K562 treated with DMSO at 1 percent for 4 hours (cell line): ENCODE measurements around the gene APMAP. TPM values are rescaled to one million over a fixed set of nuclear protein-coding genes. Genes with fewer than 3 reads are reported as not detected.

Experiments used
- total RNA-seq: library from RNA; unstranded; fragments of 300-600 nt; gene quantifications from 2 replicates; pipeline ENCODE4 v1.2.3, GENCODE V29; 2022; ENCODE audit not compliant: insufficient read depth

The APMAP gene
- 15.8 and 16.6 TPM in 2 replicates for total RNA-seq

GRCh38 chr20:24992487-24993205 lies at the start of gene APMAP:
Gene APMAP (minus strand): TSS chr20:24992751. CDS start chr20:24992688, 63 bp downstream.

GRCh38 chr20:24948939-24949679 lies 43.4 kb downstream of the APMAP start, which contains the start of gene CST7:
Gene CST7 (plus strand): TSS chr20:24949269. CDS start chr20:24949506, 237 bp downstream.

Other genes starting within 250 kb of the APMAP start
- gene CST7, start 43.5 kb downstream of the APMAP start, total RNA-seq = 2.8 TPM in 1 of 2 replicates, not detected in the other
- not detected in 2 replicates for gene ACSS1, start 65.4 kb upstream of the APMAP start, total RNA-seq
- not detected in 2 replicates for gene VSX1, start 89.4 kb upstream of the APMAP start, total RNA-seq
- gene ENTPD6, start 203.0 kb upstream of the APMAP start, total RNA-seq = 21.0 and 30.2 TPM in 2 replicates